AG04450 (cell line): ENCODE measurements around the gene C2CD2L. TPM values are rescaled to one million over a fixed set of nuclear protein-coding genes. Genes with fewer than 3 reads are reported as not detected.
"Not testable (repeated sequence)": the region's sequence is repeated elsewhere in the genome, so short reads cannot be mapped to it uniquely, and the experiment has no call there.

Experiments
- CTCF ChIA-PET: fragments of 300-600, 350-600 bp; formaldehyde crosslinking; extraction: SDS; loops from one replicate; lab custom pipeline; 2022; ENCODE audit warnings: antibody characterized with exemption, inconsistent platforms; lab: Charles Lee
- POLR2A ChIA-PET: fragments of 350-600 bp; formaldehyde crosslinking; extraction: SDS; loops from one replicate; lab custom pipeline; 2021; ENCODE audit warnings: antibody characterized with exemption, inconsistent platforms; lab: Yijun Ruan, JAX
- DNase-seq: peaks from one replicate; pipeline ENCODE4 v3.0.0-alpha.2; 2011; ENCODE audit warnings: low read depth, low spot score
- H3K27ac ChIP-seq: one replicate; pipeline ENCODE4 v1.5.1; 2012; ENCODE audit warnings: low read depth, low read length, control low read depth
- H3K27me3 ChIP-seq: one replicate; pipeline ENCODE4 v1.6.0; 2012; ENCODE audit warnings: low read length; ENCODE audit not compliant: control insufficient read depth, insufficient read depth
- H3K4me3 ChIP-seq: 2 replicates; pipeline ENCODE4 v1.5.1; 2011; ENCODE audit warnings: mild to moderate bottlenecking, low read depth, low read length, control low read depth
- H3K9me3 ChIP-seq: 2 replicates; pipeline ENCODE4 v1.5.1; 2012; ENCODE audit warnings: low read length; ENCODE audit not compliant: control insufficient read depth, insufficient read depth
- CTCF ChIP-seq: IDR thresholded peaks from 2 replicates; pipeline ENCODE4 v1.5.1; 2011; ENCODE audit warnings: low read depth, low read length, control low read depth, inconsistent platforms
- polyA plus RNA-seq: library from polyadenylated mRNA; depleted of rRNA; stranded (reverse); fragments of >200 nt; gene quantifications from 2 replicates; pipeline ENCODE4 v1.2.3, GENCODE V29; 2011

C2CD2L gene
- polyA plus RNA-seq, 1 experiment, result 2.8 TPM

GRCh38 chr11:119099711-119100110 lies 7.4 kb upstream of the C2CD2L start:
- CTCF ChIA-PET, result interaction anchor here (0.6 to 1.0 kb wide), 7 partner anchors 11 to 478 kb away, joined by 3 to 6 read pairs (median 3); no protein-coding TSS in a partner anchor
- no peaks in the 10 kb centered on the region; the same call in 1 of the 2 replicates for H3K9me3 ChIP-seq

GRCh38 chr11:119100246-119100970 lies 6.7 kb upstream of the C2CD2L start:
- H3K27me3 ChIP-seq, result no peaks in the 10 kb centered on the region
- H3K9me3 ChIP-seq, result no peaks in the 10 kb centered on the region
- peak overlapping the region; percentile 21 for H3K27ac ChIP-seq
- peak overlapping the region; percentile 87 for H3K4me3 ChIP-seq
- CTCF ChIA-PET, result interaction anchor here (0.7 to 1.0 kb wide), 3 partner anchors 11 to 115 kb away, joined by 3 read pairs; no protein-coding TSS in a partner anchor
- POLR2A ChIA-PET, result no interaction called here
- DNase-seq, result no peak
- peak; percentile 59 for TF ChIP-seq CTCF

More at GRCh38 chr11:119099711-119100110, 7.4 kb upstream of the C2CD2L start:
- no peak for TF ChIP-seq CTCF
- POLR2A ChIA-PET, result no interaction called here
- H3K27me3 ChIP-seq, result no peaks in the 10 kb centered on the region
- no peak overlapping the region for H3K27ac ChIP-seq
- no peak overlapping the region for H3K4me3 ChIP-seq
- no peak for DNase-seq

GRCh38 chr11:119100994-119101758 lies 6.0 kb upstream of the C2CD2L start:
- Histone ChIP-seq H3K4me3 (peak overlapping the region; percentile 87), H3K27ac (peak overlapping the region; percentile 93), H3K9me3 (no peaks in the 10 kb centered on the region), H3K27me3 (no peaks in the 10 kb centered on the region)
- ChIA-PET CTCF (interaction anchor here (0.6 to 2.3 kb wide), 10 partner anchors 17 to 273 kb away, joined by 3 to 25 read pairs (median 4); partner anchors contain the start of genes C1QTNF5 and HINFP), POLR2A (interaction anchor here (0.6 to 1.8 kb wide), 8 partner anchors 7 to 237 kb away, joined by 4 to 21 read pairs (median 6); partner anchors contain the start of genes HINFP, HMBS, HYOU1 and MCAM)
- no peak for DNase-seq
- peak; percentile 7; the same call in 1 of the 2 replicates for TF ChIP-seq CTCF

GRCh38 chr11:119101759-119102423 lies 5.3 kb upstream of the C2CD2L start, which contains the start of gene DPAGT1:
DPAGT1 (minus strand) TSS chr11:119101853; CDS start chr11:119101655, 198 bp downstream.
- POLR2A ChIA-PET, result interaction anchor here (0.6 to 1.8 kb wide), 10 partner anchors 8 to 236 kb away, joined by 3 to 21 read pairs (median 5); partner anchors contain the start of genes HINFP, HMBS, HYOU1 and MCAM
- H3K27ac ChIP-seq, result peak within 1 kb of the TSS; percentile 93
- peak; percentile 91 for DNase-seq
- H3K4me3 ChIP-seq, result peak within 1 kb of the TSS; percentile 87
- TF ChIP-seq CTCF, result no peak
- H3K27me3 ChIP-seq, result no peaks in the 10 kb centered on the region
- H3K9me3 ChIP-seq, result no peaks in the 10 kb centered on the region
- CTCF ChIA-PET, result interaction anchor here (0.6 to 2.3 kb wide), 15 partner anchors 10 to 272 kb away, joined by 3 to 25 read pairs (median 4); partner anchors contain the start of genes C1QTNF5, HINFP and NLRX1

- H3K27me3 ChIP-seq, H3K9me3 ChIP-seq, DNase-seq, H3K4me3 ChIP-seq: not testable (repeated sequence)
- ChIA-PET CTCF (interaction anchor here (0.7 to 2.3 kb wide), 9 partner anchors 11 to 409 kb away, joined by 3 to 25 read pairs (median 4); partner anchors contain the start of gene C1QTNF5), POLR2A (interaction anchor here (1.4 to 1.8 kb wide), 4 partner anchors 18 to 235 kb away, joined by 3 to 11 read pairs (median 8); partner anchors contain the start of genes HINFP and VPS11)
- peak overlapping the region; percentile 93 for H3K27ac ChIP-seq
These were observed 3.9 kb upstream of the C2CD2L start for GRCh38 chr11:119103161-119103664.
